ENCODE measurements around the gene AMY1C. TPM values are rescaled to one million over a fixed set of nuclear protein-coding genes. Genes with fewer than 3 reads are reported as not detected.
"Not testable (repeated sequence)": the region's sequence is repeated elsewhere in the genome, so short reads cannot be mapped to it uniquely, and the experiment has no call there.

AMY1C gene
- not detected for total RNA-seq
- long read RNA-seq: 0 reads

- intact Hi-C loops (cut with DNase I); H3K27ac ChIP-seq; H3K4me1 ChIP-seq; H3K27me3 ChIP-seq; H3K9me3 ChIP-seq; DNase-seq; ATAC-seq; H3K4me3 ChIP-seq; H3K36me3 ChIP-seq: not testable (repeated sequence)
- WGBS (ENCODE audit: insufficient coverage, low coverage, low lambda C conversion rate, missing lambda C conversion rate): no CpG with 5 or more reads among the region's 5 CpGs
These were observed at the start of gene AMY1C for GRCh38 chr1:103749598-103749997. TSS of gene AMY1C (plus strand) at chr1:103749898. CDS start at chr1:103750470, 572 bp downstream.

DNA sequence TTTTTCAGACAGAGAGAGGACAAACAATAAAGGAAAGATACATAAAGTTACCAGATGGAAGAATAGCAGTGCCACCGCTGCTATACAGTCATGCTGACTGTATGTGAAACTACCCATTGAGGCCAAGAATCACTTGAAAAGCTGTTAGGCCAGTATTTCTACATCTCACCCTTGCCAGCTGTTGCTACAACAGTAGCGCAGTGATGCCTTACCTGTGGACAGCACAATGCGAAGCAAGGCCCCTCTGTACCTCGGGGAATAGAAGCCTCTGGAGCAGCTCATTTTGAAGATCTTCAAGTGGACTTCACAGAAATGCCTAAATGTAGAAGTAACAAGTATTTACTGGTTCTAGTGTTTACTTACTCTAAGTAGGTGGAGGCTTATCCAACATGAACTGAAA lies 49.0 kb upstream of the AMY1C start:
- DNase-seq; H3K4me1 ChIP-seq; ATAC-seq; H3K9me3 ChIP-seq; H3K36me3 ChIP-seq; H3K4me3 ChIP-seq; H3K27ac ChIP-seq; H3K27me3 ChIP-seq; intact Hi-C loops (cut with DNase I): not testable (repeated sequence)
- no CpG with 5 or more reads among the region's 4 CpGs for WGBS (ENCODE audit: insufficient coverage, low coverage, low lambda C conversion rate, missing lambda C conversion rate)

DNA sequence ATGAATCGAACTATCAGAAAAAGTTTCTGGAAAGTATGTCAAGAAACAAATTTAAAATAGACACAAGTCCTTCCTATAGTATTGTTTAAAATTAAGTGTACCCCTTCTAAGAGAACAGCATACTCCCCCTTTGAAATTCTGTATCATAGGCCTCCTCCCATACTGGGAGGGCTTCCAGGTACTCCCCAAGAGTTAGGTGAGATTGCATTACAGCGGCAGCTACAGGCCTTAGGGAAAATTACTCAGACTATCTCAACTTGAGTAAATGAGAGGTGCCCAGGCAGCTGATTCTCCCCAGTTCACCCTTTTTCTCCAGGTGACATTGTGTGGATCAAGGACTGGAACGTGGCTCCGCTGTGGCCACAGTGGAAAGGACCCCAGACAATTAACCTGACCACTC lies 48.4 kb upstream of the AMY1C start:
- ATAC-seq; H3K27ac ChIP-seq; H3K4me1 ChIP-seq; H3K4me3 ChIP-seq; DNase-seq; intact Hi-C loops (cut with DNase I); H3K9me3 ChIP-seq; H3K36me3 ChIP-seq; H3K27me3 ChIP-seq: not testable (repeated sequence)
- WGBS (ENCODE audit: insufficient coverage, low coverage, low lambda C conversion rate, missing lambda C conversion rate): no CpG with 5 or more reads among the region's 4 CpGs

DNA sequence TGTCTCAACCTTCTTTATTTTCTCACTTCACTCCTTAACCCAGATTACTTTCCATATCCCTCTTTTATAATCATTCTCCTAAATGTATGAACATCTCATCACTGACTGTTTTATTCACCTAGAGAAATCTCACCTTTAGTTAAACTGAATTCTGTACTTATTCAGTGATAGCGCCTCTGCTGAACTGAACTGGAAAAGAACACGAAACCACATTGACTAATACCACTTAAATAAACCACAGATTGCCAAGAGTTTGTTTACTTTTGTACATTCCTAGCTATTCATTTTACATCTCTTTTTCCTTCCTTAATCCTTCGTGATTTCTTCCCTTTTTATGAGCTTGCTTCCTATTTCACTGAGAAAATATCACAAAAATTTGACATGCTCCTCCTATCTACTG lies 42.0 kb upstream of the AMY1C start:
- DNase-seq; intact Hi-C loops (cut with DNase I): not testable (repeated sequence)

GRCh38 chr1:103710381-103710780 lies 39.3 kb upstream of the AMY1C start:
- intact Hi-C loops (cut with DNase I); H3K27me3 ChIP-seq; H3K9me3 ChIP-seq; H3K4me1 ChIP-seq; DNase-seq; H3K27ac ChIP-seq; H3K4me3 ChIP-seq; ATAC-seq; H3K36me3 ChIP-seq: not testable (repeated sequence)
- no CpG with 5 or more reads among the region's 3 CpGs for WGBS (ENCODE audit: insufficient coverage, low coverage, low lambda C conversion rate, missing lambda C conversion rate)

More for the DNA sequence above, 42.0 kb upstream of the AMY1C start:
- not testable (repeated sequence) for H3K4me1 ChIP-seq, ATAC-seq, H3K9me3 ChIP-seq, H3K27ac ChIP-seq, H3K4me3 ChIP-seq, H3K36me3 ChIP-seq, H3K27me3 ChIP-seq
- no CpG with 5 or more reads among the region's 3 CpGs for WGBS (ENCODE audit: insufficient coverage, low coverage, low lambda C conversion rate, missing lambda C conversion rate)

GRCh38 chr1:103717404-103717803 lies 32.3 kb upstream of the AMY1C start:
- H3K4me3 ChIP-seq; H3K27me3 ChIP-seq; H3K9me3 ChIP-seq; H3K4me1 ChIP-seq; H3K27ac ChIP-seq; ATAC-seq; intact Hi-C loops (cut with DNase I); H3K36me3 ChIP-seq: not testable (repeated sequence)
- DNase-seq: peak in 2 of 3 donors; percentile 2 to 3
- WGBS (ENCODE audit: insufficient coverage, low coverage, low lambda C conversion rate, missing lambda C conversion rate): 57% methylated on average over 4 of the region's 6 CpGs

- H3K4me1 ChIP-seq; H3K27ac ChIP-seq; H3K9me3 ChIP-seq; H3K4me3 ChIP-seq; DNase-seq; intact Hi-C loops (cut with DNase I); H3K36me3 ChIP-seq; H3K27me3 ChIP-seq; ATAC-seq: not testable (repeated sequence)
- WGBS (ENCODE audit: insufficient coverage, low coverage, low lambda C conversion rate, missing lambda C conversion rate): no CpG with 5 or more reads among the region's 2 CpGs
These were observed 28.2 kb upstream of the AMY1C start for GRCh38 chr1:103721473-103721872.

GRCh38 chr1:103735334-103735733 lies 14.4 kb upstream of the AMY1C start:
- WGBS (ENCODE audit: insufficient coverage, low coverage, low lambda C conversion rate, missing lambda C conversion rate): no CpG with 5 or more reads among the region's 3 CpGs

GRCh38 chr1:103738031-103738430 lies 11.7 kb upstream of the AMY1C start:
- H3K4me3 ChIP-seq; H3K27ac ChIP-seq; DNase-seq; H3K9me3 ChIP-seq; H3K36me3 ChIP-seq; intact Hi-C loops (cut with DNase I); ATAC-seq; H3K27me3 ChIP-seq; H3K4me1 ChIP-seq: not testable (repeated sequence)
- no CpG with 5 or more reads among the region's 3 CpGs for WGBS (ENCODE audit: insufficient coverage, low coverage, low lambda C conversion rate, missing lambda C conversion rate)

More at GRCh38 chr1:103735334-103735733, 14.4 kb upstream of the AMY1C start:
- DNase-seq; H3K36me3 ChIP-seq; intact Hi-C loops (cut with DNase I); H3K9me3 ChIP-seq; H3K27me3 ChIP-seq; ATAC-seq; H3K27ac ChIP-seq; H3K4me3 ChIP-seq; H3K4me1 ChIP-seq: not testable (repeated sequence)

DNA sequence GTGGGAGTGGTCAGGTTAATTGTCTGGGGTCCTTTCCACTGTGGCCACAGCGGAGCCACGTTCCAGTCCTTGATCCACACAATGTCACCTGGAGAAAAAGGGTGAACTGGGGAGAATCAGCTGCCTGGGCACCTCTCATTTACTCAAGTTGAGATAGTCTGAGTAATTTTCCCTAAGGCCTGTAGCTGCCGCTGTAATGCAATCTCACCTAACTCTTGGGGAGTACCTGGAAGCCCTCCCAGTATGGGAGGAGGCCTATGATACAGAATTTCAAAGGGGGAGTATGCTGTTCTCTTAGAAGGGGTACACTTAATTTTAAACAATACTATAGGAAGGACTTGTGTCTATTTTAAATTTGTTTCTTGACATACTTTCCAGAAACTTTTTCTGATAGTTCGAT lies 5.2 kb upstream of the AMY1C start:
- H3K4me1 ChIP-seq; ATAC-seq; H3K4me3 ChIP-seq; H3K27ac ChIP-seq; H3K36me3 ChIP-seq; H3K9me3 ChIP-seq; intact Hi-C loops (cut with DNase I); H3K27me3 ChIP-seq; DNase-seq: not testable (repeated sequence)
- WGBS (ENCODE audit: insufficient coverage, low coverage, low lambda C conversion rate, missing lambda C conversion rate): no CpG with 5 or more reads among the region's 4 CpGs

DNA sequence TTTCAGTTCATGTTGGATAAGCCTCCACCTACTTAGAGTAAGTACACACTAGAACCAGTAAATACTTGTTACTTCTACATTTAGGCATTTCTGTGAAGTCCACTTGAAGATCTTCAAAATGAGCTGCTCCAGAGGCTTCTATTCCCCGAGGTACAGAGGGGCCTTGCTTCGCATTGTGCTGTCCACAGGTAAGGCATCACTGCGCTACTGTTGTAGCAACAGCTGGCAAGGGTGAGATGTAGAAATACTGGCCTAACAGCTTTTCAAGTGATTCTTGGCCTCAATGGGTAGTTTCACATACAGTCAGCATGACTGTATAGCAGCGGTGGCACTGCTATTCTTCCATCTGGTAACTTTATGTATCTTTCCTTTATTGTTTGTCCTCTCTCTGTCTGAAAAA lies 4.7 kb upstream of the AMY1C start:
- DNase-seq; ATAC-seq; H3K4me1 ChIP-seq; H3K4me3 ChIP-seq; H3K27me3 ChIP-seq; H3K36me3 ChIP-seq; H3K9me3 ChIP-seq; H3K27ac ChIP-seq; intact Hi-C loops (cut with DNase I): not testable (repeated sequence)
- no CpG with 5 or more reads among the region's 4 CpGs for WGBS (ENCODE audit: insufficient coverage, low coverage, low lambda C conversion rate, missing lambda C conversion rate)

DNA sequence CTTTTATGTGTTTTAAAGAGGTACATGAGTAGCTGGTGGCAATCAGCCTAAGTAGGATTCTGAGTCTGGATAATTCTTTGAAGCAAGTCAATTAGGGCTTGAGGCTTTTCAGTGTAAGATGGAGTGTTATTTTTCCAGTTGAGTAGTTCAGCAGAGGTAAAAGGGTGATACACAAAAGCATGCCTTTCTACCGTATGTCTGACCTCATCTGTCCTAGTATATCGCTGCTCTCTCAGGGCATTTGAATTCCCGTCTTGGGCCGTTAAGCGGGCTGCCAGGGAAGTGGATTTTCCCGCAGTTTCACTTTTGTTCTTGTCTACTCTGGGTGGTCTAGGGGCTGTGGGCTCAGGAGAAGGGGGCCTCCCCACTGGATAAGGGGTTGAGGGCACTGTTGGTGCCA lies 1.4 kb upstream of the AMY1C start:
- H3K27me3 ChIP-seq; DNase-seq; H3K9me3 ChIP-seq; H3K4me1 ChIP-seq; H3K36me3 ChIP-seq; H3K27ac ChIP-seq; H3K4me3 ChIP-seq; ATAC-seq; intact Hi-C loops (cut with DNase I): not testable (repeated sequence)
- WGBS (ENCODE audit: insufficient coverage, low coverage, low lambda C conversion rate, missing lambda C conversion rate): no CpG with 5 or more reads among the region's 6 CpGs

Data from right lobe of liver (tissue), 6 donors.